ENCODE data around the gene SASH1. TPM values are rescaled to one million over a fixed set of nuclear protein-coding genes. Genes with fewer than 3 reads are reported as not detected.

Gene SASH1
- total RNA-seq, 1 donor from 2014 or later, result 75.7 TPM

GRCh38 chr6:148559848-148560433 is 217.3 kb downstream of the SASH1 start:
- H3K27me3 Mint-ChIP-seq (ENCODE audit: unreplicated experiment), result no peaks in the 10 kb centered on the region
- DNase-seq (ENCODE audit: extremely low spot score, unreplicated experiment), result peak; percentile 93
- no peak overlapping the region for H3K27ac Mint-ChIP-seq (ENCODE audit: unreplicated experiment)
- H3K4me1 Mint-ChIP-seq (ENCODE audit: unreplicated experiment), result peaks cover 4% of the 10 kb centered on the region
- peak overlapping the region; percentile 57 for H3K4me3 Mint-ChIP-seq (ENCODE audit: unreplicated experiment)
- no peaks in the 10 kb centered on the region for H3K9me3 Mint-ChIP-seq (ENCODE audit: unreplicated experiment)
- H3K36me3 Mint-ChIP-seq (ENCODE audit: unreplicated experiment), result no peaks in the 10 kb centered on the region
- TF ChIP-seq CTCF (IDR thresholded peaks at IDR 0.05), result peak; percentile 100

- no peak for DNase-seq (ENCODE audit: extremely low spot score, unreplicated experiment)
- H3K9me3 Mint-ChIP-seq (ENCODE audit: unreplicated experiment), result no peaks in the 10 kb centered on the region
- no peak overlapping the region for H3K4me3 Mint-ChIP-seq (ENCODE audit: unreplicated experiment)
- TF ChIP-seq CTCF (IDR thresholded peaks at IDR 0.05), result no peak
- no peaks in the 10 kb centered on the region for H3K36me3 Mint-ChIP-seq (ENCODE audit: unreplicated experiment)
- H3K4me1 Mint-ChIP-seq (ENCODE audit: unreplicated experiment), result peaks cover 17% of the 10 kb centered on the region
- H3K27me3 Mint-ChIP-seq (ENCODE audit: unreplicated experiment), result no peaks in the 10 kb centered on the region
- H3K27ac Mint-ChIP-seq (ENCODE audit: unreplicated experiment), result no peak overlapping the region
Measured at GRCh38 chr6:148561629-148562028, 219.0 kb downstream of the SASH1 start.

GRCh38 chr6:148563066-148563465 is 220.4 kb downstream of the SASH1 start:
- H3K27me3 Mint-ChIP-seq (ENCODE audit: unreplicated experiment), result no peaks in the 10 kb centered on the region
- peaks cover 23% of the 10 kb centered on the region for H3K4me1 Mint-ChIP-seq (ENCODE audit: unreplicated experiment)
- no peak overlapping the region for H3K27ac Mint-ChIP-seq (ENCODE audit: unreplicated experiment)
- no peaks in the 10 kb centered on the region for H3K36me3 Mint-ChIP-seq (ENCODE audit: unreplicated experiment)
- H3K4me3 Mint-ChIP-seq (ENCODE audit: unreplicated experiment), result no peak overlapping the region
- no peak for TF ChIP-seq CTCF (IDR thresholded peaks at IDR 0.05)
- DNase-seq (ENCODE audit: extremely low spot score, unreplicated experiment), result no peak
- H3K9me3 Mint-ChIP-seq (ENCODE audit: unreplicated experiment), result no peaks in the 10 kb centered on the region

- Mint-ChIP-seq H3K27me3 (ENCODE audit: unreplicated experiment) (no peaks in the 10 kb centered on the region), H3K36me3 (ENCODE audit: unreplicated experiment) (no peaks in the 10 kb centered on the region), H3K9me3 (ENCODE audit: unreplicated experiment) (no peaks in the 10 kb centered on the region), H3K27ac (ENCODE audit: unreplicated experiment) (no peak overlapping the region), H3K4me3 (ENCODE audit: unreplicated experiment) (no peak overlapping the region), H3K4me1 (ENCODE audit: unreplicated experiment) (peaks cover 23% of the 10 kb centered on the region)
- TF ChIP-seq CTCF (IDR thresholded peaks at IDR 0.05), result no peak
- DNase-seq (ENCODE audit: extremely low spot score, unreplicated experiment), result no peak
Measured at GRCh38 chr6:148564494-148565035, 221.9 kb downstream of the SASH1 start.

- Mint-ChIP-seq H3K27ac (ENCODE audit: unreplicated experiment) (no peak overlapping the region), H3K36me3 (ENCODE audit: unreplicated experiment) (no peaks in the 10 kb centered on the region), H3K4me1 (ENCODE audit: unreplicated experiment) (peaks cover 19% of the 10 kb centered on the region), H3K27me3 (ENCODE audit: unreplicated experiment) (no peaks in the 10 kb centered on the region), H3K9me3 (ENCODE audit: unreplicated experiment) (no peaks in the 10 kb centered on the region), H3K4me3 (ENCODE audit: unreplicated experiment) (no peak overlapping the region)
- no peak for TF ChIP-seq CTCF (IDR thresholded peaks at IDR 0.05)
- no peak for DNase-seq (ENCODE audit: extremely low spot score, unreplicated experiment)
Measured at GRCh38 chr6:148565321-148565926, 222.8 kb downstream of the SASH1 start.

All from osteocyte (in vitro differentiated cells).